CD4-positive, alpha-beta memory T cell (primary cell): ENCODE results near the gene CDH2. TPM values are rescaled to one million over a fixed set of nuclear protein-coding genes. Genes with fewer than 3 reads are reported as not detected.

Experiments used
- CTCF ChIA-PET: fragments of 350-600 bp; sonication (Branson Sonifier 250); formaldehyde crosslinking; loops from one replicate; lab custom pipeline; 2021; ENCODE audit warnings: inconsistent platforms; ENCODE audit not compliant: partially characterized antibody; lab: Charles Lee
- POLR2A ChIA-PET: fragments of 350-600 bp; sonication (Branson Sonifier 250); formaldehyde crosslinking; loops from one replicate; lab custom pipeline; 2021; ENCODE audit not compliant: partially characterized antibody; lab: Charles Lee
- DNase-seq, 5 donors: peaks; one replicate each; pipeline versions ENCODE4 v3.0.0 to v3.0.0-alpha.2; 2020 to 2022; ENCODE audit warnings: mixed read lengths in 1 of 5
- H3K27ac ChIP-seq: one replicate; pipeline ENCODE4 v1.7.0; 2013; ENCODE audit warnings: low read depth, low read length
- H3K27me3 ChIP-seq: 2 replicates; pipeline ENCODE4 v1.7.0; 2013; ENCODE audit warnings: mild to moderate bottlenecking, low read length, moderate library complexity; ENCODE audit not compliant: insufficient read depth
- H3K36me3 ChIP-seq: 2 replicates; pipeline ENCODE4 v1.7.0; 2013; ENCODE audit warnings: mild to moderate bottlenecking, low read length, moderate library complexity; ENCODE audit not compliant: insufficient read depth
- H3K4me1 ChIP-seq: 2 replicates; pipeline ENCODE4 v1.7.0; 2013; ENCODE audit warnings: mild to moderate bottlenecking, low read length, moderate library complexity; ENCODE audit not compliant: insufficient read depth
- H3K4me3 ChIP-seq, 2 donors: one replicate each; pipeline ENCODE4 v1.7.0; 2013; ENCODE audit warnings: low read length in 2 of 2, mild to moderate bottlenecking in 1 of 2
- H3K9me3 ChIP-seq, 2 donors: one replicate each; pipeline ENCODE4 v1.7.0; 2013; ENCODE audit warnings: low read length in 2 of 2, control low read depth in 1 of 2; ENCODE audit not compliant: control insufficient read depth in 1 of 2
- H3K27ac Mint-ChIP-seq, 7 donors: one replicate each; pipeline ENCODE4 v1.8.0; 2020 to 2021; ENCODE audit warnings: mixed read lengths in 7 of 7, mild to moderate bottlenecking in 6 of 7, inconsistent platforms in 3 of 7, moderate library complexity in 3 of 7
- H3K27me3 Mint-ChIP-seq, 2 donors: one replicate each; pipeline ENCODE4 v1.8.0; 2020 to 2021; ENCODE audit warnings: mixed read lengths in 2 of 2
- H3K36me3 Mint-ChIP-seq, 2 donors: one replicate each; pipeline ENCODE4 v1.8.0; 2020 to 2021; ENCODE audit warnings: mixed read lengths in 2 of 2, inconsistent platforms in 1 of 2, mild to moderate bottlenecking in 1 of 2
- H3K4me1 Mint-ChIP-seq, 4 donors: one replicate each; pipeline ENCODE4 v1.8.0; 2020 to 2021; ENCODE audit warnings: mixed read lengths in 4 of 4, mild to moderate bottlenecking in 1 of 4
- H3K4me3 Mint-ChIP-seq, 8 donors: one replicate each; pipeline ENCODE4 v1.8.0; 2020 to 2021; ENCODE audit warnings: mixed read lengths in 8 of 8, mild to moderate bottlenecking in 7 of 8, moderate library complexity in 6 of 8, inconsistent platforms in 3 of 8
- H3K9me3 Mint-ChIP-seq, 8 donors: one replicate each; pipeline ENCODE4 v1.8.0; 2020 to 2021; ENCODE audit warnings: mixed read lengths in 8 of 8, mild to moderate bottlenecking in 5 of 8, inconsistent platforms in 3 of 8, moderate library complexity in 1 of 8
- intact Hi-C: fragments of 100-400 bp; cut with micrococcal nuclease; formaldehyde crosslinking; loops from one replicate; pipeline ENCODE4 v1.15.1; 2023
- polyA plus RNA-seq, 2 donors: library from polyadenylated mRNA; unstranded; fragments of 300-500 nt; fragmentation: Illumina TruSeq; gene quantifications; one replicate each; pipeline ENCODE4 v1.2.3, GENCODE V29; 2021
- total RNA-seq, 2 experiments: library from RNA; stranded (reverse); gene quantifications; one replicate each; pipeline ENCODE4 v1.2.3, GENCODE V29; 2021

CDH2 gene
- total and polyA plus RNA-seq, 4 experiments from 2014 or later, result not detected

GRCh38 chr18:27952741-27953140 lies 224.2 kb downstream of the CDH2 start:
- POLR2A ChIA-PET, result no interaction called here
- Histone ChIP-seq H3K4me3 (no peak overlapping the region), H3K36me3 (no peaks in the 10 kb centered on the region), H3K27ac (no peak overlapping the region), H3K4me1 (no peaks in the 10 kb centered on the region), H3K9me3 (no peaks in the 10 kb centered on the region), H3K27me3 (no peaks in the 10 kb centered on the region)
- CTCF ChIA-PET, result no interaction called here
- H3K9me3 Mint-ChIP-seq, result peaks cover 0 to 11% (median 8%) of the 10 kb centered on the region in 8 donors
- no peaks in the 10 kb centered on the region for H3K36me3 Mint-ChIP-seq
- H3K4me1 Mint-ChIP-seq, result no peaks in the 10 kb centered on the region
- intact Hi-C loops, result no loop called here
- DNase-seq, result no peak
- H3K27me3 Mint-ChIP-seq, result no peaks in the 10 kb centered on the region
- H3K4me3 Mint-ChIP-seq, result no peak overlapping the region
- no peak overlapping the region for H3K27ac Mint-ChIP-seq

GRCh38 chr18:27950648-27951228 lies 226.2 kb downstream of the CDH2 start:
- no peaks in the 10 kb centered on the region for H3K27me3 ChIP-seq
- ChIA-PET CTCF (no interaction called here), POLR2A (no interaction called here)
- no peak overlapping the region for H3K4me3 Mint-ChIP-seq
- H3K27me3 Mint-ChIP-seq, result no peaks in the 10 kb centered on the region
- intact Hi-C loops, result no loop called here
- H3K36me3 Mint-ChIP-seq, result no peaks in the 10 kb centered on the region
- peaks cover 0 to 11% (median 7%) of the 10 kb centered on the region in 8 donors for H3K9me3 Mint-ChIP-seq
- DNase-seq, result no peak
- no peaks in the 10 kb centered on the region for H3K36me3 ChIP-seq
- no peaks in the 10 kb centered on the region for H3K4me1 Mint-ChIP-seq
- H3K4me1 ChIP-seq, result no peaks in the 10 kb centered on the region
- H3K9me3 ChIP-seq, result no peaks in the 10 kb centered on the region
- H3K27ac Mint-ChIP-seq, result no peak overlapping the region
- H3K27ac ChIP-seq, result no peak overlapping the region
- H3K4me3 ChIP-seq, result no peak overlapping the region

DNA sequence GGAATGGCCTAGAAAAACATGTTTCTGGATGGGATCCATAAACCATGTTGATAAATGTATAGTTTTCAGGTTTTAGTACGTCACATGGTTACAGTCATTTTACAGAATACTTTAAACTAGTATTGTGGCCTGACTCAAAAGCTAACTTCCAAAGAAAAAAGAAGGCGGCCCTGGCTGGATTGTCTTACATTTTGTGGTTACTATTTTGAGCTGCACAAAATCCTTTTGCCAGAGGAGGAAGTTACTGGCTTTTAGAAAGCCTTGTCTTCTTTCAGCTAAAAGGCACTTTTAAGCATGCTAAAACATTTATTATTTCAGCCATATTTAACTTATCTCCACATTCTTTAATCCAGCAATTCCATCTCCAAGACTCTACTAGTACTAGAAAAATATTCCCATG lies 227.9 kb downstream of the CDH2 start:
- Histone ChIP-seq H3K36me3 (no peaks in the 10 kb centered on the region), H3K27ac (no peak overlapping the region), H3K9me3 (no peaks in the 10 kb centered on the region), H3K4me3 (no peak overlapping the region), H3K4me1 (no peaks in the 10 kb centered on the region), H3K27me3 (no peaks in the 10 kb centered on the region)
- peaks cover 0 to 18% (median 8%) of the 10 kb centered on the region in 8 donors for H3K9me3 Mint-ChIP-seq
- no peak overlapping the region for H3K27ac Mint-ChIP-seq
- H3K4me3 Mint-ChIP-seq, result no peak overlapping the region
- ChIA-PET POLR2A (no interaction called here), CTCF (no interaction called here)
- no peaks in the 10 kb centered on the region for H3K4me1 Mint-ChIP-seq
- DNase-seq, result no peak
- no peaks in the 10 kb centered on the region for H3K27me3 Mint-ChIP-seq
- intact Hi-C loops, result no loop called here
- H3K36me3 Mint-ChIP-seq, result no peaks in the 10 kb centered on the region

- Histone ChIP-seq H3K27ac (no peak overlapping the region), H3K36me3 (no peaks in the 10 kb centered on the region), H3K9me3 (no peaks in the 10 kb centered on the region), H3K4me1 (no peaks in the 10 kb centered on the region), H3K4me3 (no peak overlapping the region), H3K27me3 (no peaks in the 10 kb centered on the region)
- CTCF ChIA-PET, result no interaction called here
- H3K4me1 Mint-ChIP-seq, result no peaks in the 10 kb centered on the region
- no peak overlapping the region for H3K4me3 Mint-ChIP-seq
- intact Hi-C loops, result no loop called here
- no peaks in the 10 kb centered on the region for H3K27me3 Mint-ChIP-seq
- no peak overlapping the region for H3K27ac Mint-ChIP-seq
- POLR2A ChIA-PET, result no interaction called here
- no peaks in the 10 kb centered on the region for H3K36me3 Mint-ChIP-seq
- peak in 1 of 5 donors; percentile 22 for DNase-seq
- peaks cover 0 to 22% (median 4%) of the 10 kb centered on the region in 8 donors for H3K9me3 Mint-ChIP-seq
These were observed 234.2 kb downstream of the CDH2 start for GRCh38 chr18:27942706-27943105.

- Mint-ChIP-seq H3K27ac (no peak overlapping the region), H3K27me3 (no peaks in the 10 kb centered on the region), H3K36me3 (no peaks in the 10 kb centered on the region), H3K4me3 (no peak overlapping the region), H3K9me3 (peaks cover 3 to 24% (median 8%) of the 10 kb centered on the region in 8 donors), H3K4me1 (no peaks in the 10 kb centered on the region)
- Histone ChIP-seq H3K36me3 (no peaks in the 10 kb centered on the region), H3K4me1 (no peaks in the 10 kb centered on the region), H3K4me3 (no peak overlapping the region), H3K27me3 (no peaks in the 10 kb centered on the region), H3K27ac (no peak overlapping the region), H3K9me3 (no peaks in the 10 kb centered on the region)
- intact Hi-C loops, result no loop called here
- CTCF ChIA-PET, result no interaction called here
- POLR2A ChIA-PET, result no interaction called here
- no peak for DNase-seq
These were observed 245.4 kb downstream of the CDH2 start for GRCh38 chr18:27931535-27931934.

DNA sequence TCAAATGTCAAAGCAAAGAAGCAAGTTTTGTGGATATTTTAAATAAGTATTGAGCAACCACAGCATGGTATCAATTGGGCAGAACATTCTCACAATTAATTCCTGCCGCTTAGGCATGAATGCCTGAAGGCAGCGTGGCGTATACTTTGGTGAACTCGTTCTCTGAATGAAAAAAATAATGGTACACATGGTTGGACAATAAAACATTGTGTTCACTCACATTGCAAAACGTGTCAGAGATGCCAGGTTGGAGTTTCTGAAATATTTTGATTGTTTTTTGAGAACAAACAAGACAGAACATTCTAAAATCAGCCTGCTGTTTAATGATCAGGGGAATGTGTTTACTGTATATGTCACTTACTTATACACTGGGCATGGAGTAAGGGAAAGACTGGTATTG lies 254.2 kb downstream of the CDH2 start:
- Mint-ChIP-seq H3K27ac (no peak overlapping the region), H3K36me3 (no peaks in the 10 kb centered on the region), H3K4me3 (no peak overlapping the region), H3K4me1 (no peaks in the 10 kb centered on the region), H3K9me3 (peaks cover 0 to 22% (median 7%) of the 10 kb centered on the region in 8 donors), H3K27me3 (no peaks in the 10 kb centered on the region)
- no peak overlapping the region for H3K4me3 ChIP-seq
- POLR2A ChIA-PET, result no interaction called here
- DNase-seq, result no peak
- CTCF ChIA-PET, result no interaction called here
- intact Hi-C loops, result no loop called here
- H3K27ac ChIP-seq, result no peak overlapping the region
- H3K9me3 ChIP-seq, result no peaks in the 10 kb centered on the region
- H3K36me3 ChIP-seq, result no peaks in the 10 kb centered on the region
- H3K27me3 ChIP-seq, result no peaks in the 10 kb centered on the region
- H3K4me1 ChIP-seq, result no peaks in the 10 kb centered on the region

DNA sequence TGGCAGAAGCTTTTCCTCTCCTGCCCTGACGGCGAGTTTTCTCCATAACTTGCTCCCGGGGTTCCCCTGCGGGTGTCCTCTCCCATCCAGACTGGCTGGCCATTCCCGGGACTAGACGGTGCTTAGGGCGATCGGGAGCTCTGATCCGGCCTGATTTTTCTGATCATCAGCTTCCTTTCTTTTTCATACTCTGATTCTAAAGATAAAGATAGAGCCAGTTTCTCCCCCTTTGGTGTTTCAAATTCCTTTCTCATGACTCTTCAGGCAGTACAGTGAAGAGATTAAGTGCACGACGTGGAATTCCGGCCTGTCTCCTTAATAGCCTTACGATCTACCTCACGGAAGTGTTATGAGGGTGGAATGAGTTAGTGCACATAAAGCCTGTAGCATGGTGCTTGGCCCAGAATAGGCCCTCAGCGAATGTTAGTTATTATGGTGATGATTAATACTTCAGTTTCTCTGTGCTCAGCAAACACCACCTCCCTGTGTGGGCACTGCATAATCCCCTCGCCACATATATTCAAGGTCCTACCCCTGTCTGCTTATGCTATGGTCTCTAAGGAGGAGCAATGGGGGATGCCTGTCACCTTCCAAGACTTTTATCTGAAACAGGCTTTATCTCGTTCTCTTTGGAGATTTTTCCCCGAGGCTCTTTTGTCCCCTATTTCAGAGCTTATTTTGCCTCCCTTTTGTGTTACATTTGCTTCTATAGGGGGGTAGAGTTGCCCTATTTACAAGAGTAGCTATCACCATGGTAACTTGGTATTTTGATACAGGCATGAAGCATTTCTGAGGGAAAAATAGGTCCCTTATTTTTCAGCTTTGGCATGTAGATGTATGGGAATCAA lies 254.8 kb downstream of the CDH2 start:
- Mint-ChIP-seq H3K9me3 (peaks cover 0 to 26% (median 7%) of the 10 kb centered on the region in 8 donors), H3K4me3 (no peak overlapping the region), H3K27ac (no peak overlapping the region), H3K27me3 (no peaks in the 10 kb centered on the region), H3K4me1 (no peaks in the 10 kb centered on the region), H3K36me3 (no peaks in the 10 kb centered on the region)
- intact Hi-C loops, result no loop called here
- no peaks in the 10 kb centered on the region for H3K27me3 ChIP-seq
- no peaks in the 10 kb centered on the region for H3K4me1 ChIP-seq
- DNase-seq, result peak in 1 of 5 donors; percentile 25
- ChIA-PET CTCF (no interaction called here), POLR2A (no interaction called here)
- no peaks in the 10 kb centered on the region for H3K36me3 ChIP-seq
- H3K9me3 ChIP-seq, result no peaks in the 10 kb centered on the region
- no peak overlapping the region for H3K27ac ChIP-seq
- no peak overlapping the region for H3K4me3 ChIP-seq
